ENCODE results near the gene NPAS3. TPM values are rescaled to one million over a fixed set of nuclear protein-coding genes. Genes with fewer than 3 reads are reported as not detected.

The NPAS3 gene
- total RNA-seq, 6 donors from 2014 or later = 0.30 to 0.77 (median 0.59) TPM; not detected in 2

GRCh38 chr14:33449703-33450395, 511.2 kb downstream of the NPAS3 start:
- no peak for DNase-seq
- 76 to 78% methylated on average over 11 of the region's 11 CpGs for WGBS, 2 donors
- H3K27ac ChIP-seq = no peak overlapping the region
- H3K36me3 ChIP-seq = no peaks in the 10 kb centered on the region
- no peak overlapping the region for H3K4me3 ChIP-seq
- no peaks in the 10 kb centered on the region for H3K9me3 ChIP-seq
- H3K4me1 ChIP-seq = no peaks in the 10 kb centered on the region
- TF ChIP-seq CTCF (IDR thresholded peaks at IDR 0.05) = no peak
- TF ChIP-seq POLR2A (IDR thresholded peaks at IDR 0.05) = no peak
- no peak for TF ChIP-seq EP300 (IDR thresholded peaks at IDR 0.05)
- TF ChIP-seq POLR2AphosphoS5 (IDR thresholded peaks at IDR 0.05) = no peak
- ATAC-seq (ENCODE audit: low FRiP score in 2 of 2) = no peak
- no peaks in the 10 kb centered on the region for H3K27me3 ChIP-seq

GRCh38 chr14:33450416-33450815, 511.7 kb downstream of the NPAS3 start:
- 79% methylated on average over 2 of the region's 2 CpGs for WGBS, 2 donors
- no peak overlapping the region for H3K27ac ChIP-seq
- no peaks in the 10 kb centered on the region for H3K27me3 ChIP-seq
- H3K4me1 ChIP-seq = no peaks in the 10 kb centered on the region
- no peak for TF ChIP-seq CTCF (IDR thresholded peaks at IDR 0.05)
- TF ChIP-seq EP300 (IDR thresholded peaks at IDR 0.05) = no peak
- TF ChIP-seq POLR2A (IDR thresholded peaks at IDR 0.05) = no peak
- no peak for TF ChIP-seq POLR2AphosphoS5 (IDR thresholded peaks at IDR 0.05)
- H3K4me3 ChIP-seq = no peak overlapping the region
- no peak for ATAC-seq (ENCODE audit: low FRiP score in 2 of 2)
- H3K36me3 ChIP-seq = no peaks in the 10 kb centered on the region
- no peak for DNase-seq
- H3K9me3 ChIP-seq = no peaks in the 10 kb centered on the region

DNA sequence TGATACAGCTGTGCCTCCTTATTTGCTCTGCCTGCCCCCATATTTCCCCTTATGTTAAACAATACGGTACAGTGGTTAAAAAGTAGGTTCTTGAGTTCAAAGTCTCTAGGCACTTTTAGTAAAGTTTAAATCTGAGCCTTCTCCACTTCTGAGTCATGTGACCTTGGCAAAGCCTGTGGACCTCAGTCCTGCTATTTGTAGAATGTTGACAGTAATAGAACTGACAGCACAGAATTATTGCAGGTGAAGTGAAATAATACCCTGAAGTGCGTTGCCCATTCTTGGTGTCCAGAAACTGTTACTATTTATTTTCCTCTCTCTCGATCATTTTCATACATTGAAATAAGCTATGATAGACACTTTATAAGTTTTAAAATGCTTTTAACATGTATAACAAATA, 512.5 kb downstream of the NPAS3 start:
- ATAC-seq (ENCODE audit: low FRiP score in 2 of 2) (no peak), DNase-seq (no peak)
- no peak overlapping the region for H3K4me3 ChIP-seq
- no peaks in the 10 kb centered on the region for H3K27me3 ChIP-seq
- H3K4me1 ChIP-seq = no peaks in the 10 kb centered on the region
- no peak overlapping the region for H3K27ac ChIP-seq
- no peaks in the 10 kb centered on the region for H3K36me3 ChIP-seq
- TF ChIP-seq EP300 (IDR thresholded peaks at IDR 0.05) (no peak), POLR2A (IDR thresholded peaks at IDR 0.05) (no peak), CTCF (IDR thresholded peaks at IDR 0.05) (no peak), POLR2AphosphoS5 (IDR thresholded peaks at IDR 0.05) (no peak)
- 60 to 73% methylated on average over 3 of the region's 3 CpGs for WGBS, 2 donors
- H3K9me3 ChIP-seq = no peaks in the 10 kb centered on the region

DNA sequence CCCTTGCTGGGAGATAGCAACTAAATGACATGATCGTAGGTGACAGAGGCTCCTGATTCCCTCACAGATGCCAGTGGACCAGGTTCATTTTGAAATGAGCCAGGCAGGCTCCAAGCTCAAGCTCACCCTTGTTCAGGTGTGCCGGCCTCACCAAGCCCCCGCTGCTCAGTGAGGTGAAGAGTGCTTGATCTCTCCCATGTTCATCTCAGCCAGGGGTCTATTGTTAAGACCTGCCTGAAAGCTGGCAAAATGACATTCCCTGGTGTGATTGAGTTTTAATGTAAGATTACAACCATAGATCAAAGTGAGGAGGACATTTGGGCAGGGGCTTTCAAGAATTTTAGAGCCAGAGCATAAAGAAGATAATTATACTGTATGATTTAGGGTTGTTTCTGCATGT, 514.3 kb downstream of the NPAS3 start:
- TF ChIP-seq POLR2A (IDR thresholded peaks at IDR 0.05) (no peak), POLR2AphosphoS5 (IDR thresholded peaks at IDR 0.05) (no peak), EP300 (IDR thresholded peaks at IDR 0.05) (no peak), CTCF (IDR thresholded peaks at IDR 0.05) (no peak)
- Histone ChIP-seq H3K4me3 (no peak overlapping the region), H3K4me1 (no peaks in the 10 kb centered on the region), H3K9me3 (no peaks in the 10 kb centered on the region), H3K27ac (no peak overlapping the region), H3K27me3 (no peaks in the 10 kb centered on the region), H3K36me3 (no peaks in the 10 kb centered on the region)
- WGBS, 2 donors = 89 to 96% methylated on average over 3 of the region's 3 CpGs
- DNase-seq (no peak), ATAC-seq (ENCODE audit: low FRiP score in 2 of 2) (no peak)

DNA sequence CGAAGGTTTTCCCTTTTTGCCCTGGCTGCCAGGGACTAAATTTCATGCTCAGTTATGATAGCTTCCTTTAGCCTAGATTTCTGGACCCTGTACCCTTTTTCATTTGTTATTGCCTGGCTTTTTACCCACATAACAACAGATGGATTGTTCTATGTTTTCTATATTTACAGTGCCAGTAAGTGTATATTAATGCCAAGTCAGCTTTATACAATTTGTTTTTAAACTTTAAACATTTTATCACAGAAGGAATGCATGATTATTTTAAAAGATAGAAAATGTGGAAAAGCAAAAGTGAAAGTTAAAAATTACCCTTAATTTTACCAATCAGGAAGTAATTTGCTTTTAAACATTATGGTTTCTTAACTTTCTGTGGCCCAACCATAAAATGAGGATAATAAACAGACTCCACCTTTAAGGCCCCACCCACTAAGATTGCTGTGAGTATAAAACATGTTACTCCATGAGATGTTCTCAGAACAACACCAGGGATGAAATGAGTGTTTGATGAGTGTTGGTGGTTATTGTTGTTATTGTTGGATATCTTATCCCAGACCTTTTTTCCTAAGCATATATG, 515.4 kb downstream of the NPAS3 start:
- H3K36me3 ChIP-seq = no peaks in the 10 kb centered on the region
- ATAC-seq (ENCODE audit: low FRiP score in 2 of 2) (no peak), DNase-seq (no peak)
- no peak overlapping the region for H3K4me3 ChIP-seq
- no peak overlapping the region for H3K27ac ChIP-seq
- H3K4me1 ChIP-seq = no peaks in the 10 kb centered on the region
- no peaks in the 10 kb centered on the region for H3K9me3 ChIP-seq
- TF ChIP-seq POLR2A (IDR thresholded peaks at IDR 0.05) (no peak), POLR2AphosphoS5 (IDR thresholded peaks at IDR 0.05) (no peak), CTCF (IDR thresholded peaks at IDR 0.05) (no peak), EP300 (IDR thresholded peaks at IDR 0.05) (no peak)
- whole genome bisulfite sequencing, 2 donors = 26 to 36% methylated on average over 1 of the region's 1 CpG
- no peaks in the 10 kb centered on the region for H3K27me3 ChIP-seq
